Activated CD4-positive, alpha-beta T cell treated with anti-CD3 and anti-CD28 coated beads, Interleukin-2, amount 50 U/mL, for 16 hours (primary cell): ENCODE results near the gene CDC42EP4.
"Not testable (repeated sequence)": the region's sequence is repeated elsewhere in the genome, so short reads cannot be mapped to it uniquely, and the experiment has no call there.

Experiments
- DNase-seq: peaks from one replicate; pipeline ENCODE4 v3.0.0-alpha.2; 2020

Gene CDC42EP4

GRCh38 chr17:73342541-73343167 lies 30.9 kb upstream of the CDC42EP4 start:
- no peak for DNase-seq

- DNase-seq: no peak
Measured at GRCh38 chr17:73342050-73342522, 30.3 kb upstream of the CDC42EP4 start.

- DNase-seq: no peak
Measured at GRCh38 chr17:73341350-73342049, 29.7 kb upstream of the CDC42EP4 start.

GRCh38 chr17:73340093-73340596 lies 28.3 kb upstream of the CDC42EP4 start:
- DNase-seq: peak; percentile 38

GRCh38 chr17:73338566-73339197 lies 26.9 kb upstream of the CDC42EP4 start:
- no peak for DNase-seq

- no peak for DNase-seq
Measured at GRCh38 chr17:73338050-73338521, 26.3 kb upstream of the CDC42EP4 start.

- no peak for DNase-seq
Measured at GRCh38 chr17:73337330-73337710, 25.5 kb upstream of the CDC42EP4 start.

GRCh38 chr17:73336408-73337329 lies 24.9 kb upstream of the CDC42EP4 start:
- no peak for DNase-seq

- DNase-seq: no peak
Measured at GRCh38 chr17:73335591-73336407, 24.0 kb upstream of the CDC42EP4 start.

GRCh38 chr17:73334771-73335513 lies 23.1 kb upstream of the CDC42EP4 start:
- no peak for DNase-seq

- not testable (repeated sequence) for DNase-seq
Measured at GRCh38 chr17:73333445-73333844, 21.6 kb upstream of the CDC42EP4 start.

GRCh38 chr17:73331060-73331459 lies 19.3 kb upstream of the CDC42EP4 start:
- no peak for DNase-seq

GRCh38 chr17:73327676-73328075 lies 15.9 kb upstream of the CDC42EP4 start:
- DNase-seq: no peak

GRCh38 chr17:73325527-73325842 lies 13.7 kb upstream of the CDC42EP4 start:
- DNase-seq: no peak

- no peak for DNase-seq
Measured at GRCh38 chr17:73324711-73325526, 13.1 kb upstream of the CDC42EP4 start.

GRCh38 chr17:73324160-73324475 lies 12.3 kb upstream of the CDC42EP4 start:
- DNase-seq: no peak

GRCh38 chr17:73323409-73324159 lies 11.8 kb upstream of the CDC42EP4 start:
- no peak for DNase-seq

- no peak for DNase-seq
Measured at GRCh38 chr17:73320601-73321264, 8.9 kb upstream of the CDC42EP4 start.

- no peak for DNase-seq
Measured at GRCh38 chr17:73319766-73320165, 8.0 kb upstream of the CDC42EP4 start.
